Metanephros (tissue), 2 donors: ENCODE data around the gene GGA1. TPM values are rescaled to one million over a fixed set of nuclear protein-coding genes. Genes with fewer than 3 reads are reported as not detected.

ENCODE experiments used
- small RNA-seq: library from RNA; depleted of rRNA; stranded (forward); fragments of <200 nt; gene quantifications from one replicate; pipeline ENCODE3, GENCODE V24; 2014; ENCODE audit warnings: low replicate concordance
- total RNA-seq: library from RNA; depleted of rRNA; stranded (reverse); fragments of >200 nt; gene quantifications from one replicate; pipeline ENCODE4 v1.2.3, GENCODE V29; 2014

GGA1 gene, protein sequence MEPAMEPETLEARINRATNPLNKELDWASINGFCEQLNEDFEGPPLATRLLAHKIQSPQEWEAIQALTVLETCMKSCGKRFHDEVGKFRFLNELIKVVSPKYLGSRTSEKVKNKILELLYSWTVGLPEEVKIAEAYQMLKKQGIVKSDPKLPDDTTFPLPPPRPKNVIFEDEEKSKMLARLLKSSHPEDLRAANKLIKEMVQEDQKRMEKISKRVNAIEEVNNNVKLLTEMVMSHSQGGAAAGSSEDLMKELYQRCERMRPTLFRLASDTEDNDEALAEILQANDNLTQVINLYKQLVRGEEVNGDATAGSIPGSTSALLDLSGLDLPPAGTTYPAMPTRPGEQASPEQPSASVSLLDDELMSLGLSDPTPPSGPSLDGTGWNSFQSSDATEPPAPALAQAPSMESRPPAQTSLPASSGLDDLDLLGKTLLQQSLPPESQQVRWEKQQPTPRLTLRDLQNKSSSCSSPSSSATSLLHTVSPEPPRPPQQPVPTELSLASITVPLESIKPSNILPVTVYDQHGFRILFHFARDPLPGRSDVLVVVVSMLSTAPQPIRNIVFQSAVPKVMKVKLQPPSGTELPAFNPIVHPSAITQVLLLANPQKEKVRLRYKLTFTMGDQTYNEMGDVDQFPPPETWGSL
- 52.0 TPM for total RNA-seq

DNA sequence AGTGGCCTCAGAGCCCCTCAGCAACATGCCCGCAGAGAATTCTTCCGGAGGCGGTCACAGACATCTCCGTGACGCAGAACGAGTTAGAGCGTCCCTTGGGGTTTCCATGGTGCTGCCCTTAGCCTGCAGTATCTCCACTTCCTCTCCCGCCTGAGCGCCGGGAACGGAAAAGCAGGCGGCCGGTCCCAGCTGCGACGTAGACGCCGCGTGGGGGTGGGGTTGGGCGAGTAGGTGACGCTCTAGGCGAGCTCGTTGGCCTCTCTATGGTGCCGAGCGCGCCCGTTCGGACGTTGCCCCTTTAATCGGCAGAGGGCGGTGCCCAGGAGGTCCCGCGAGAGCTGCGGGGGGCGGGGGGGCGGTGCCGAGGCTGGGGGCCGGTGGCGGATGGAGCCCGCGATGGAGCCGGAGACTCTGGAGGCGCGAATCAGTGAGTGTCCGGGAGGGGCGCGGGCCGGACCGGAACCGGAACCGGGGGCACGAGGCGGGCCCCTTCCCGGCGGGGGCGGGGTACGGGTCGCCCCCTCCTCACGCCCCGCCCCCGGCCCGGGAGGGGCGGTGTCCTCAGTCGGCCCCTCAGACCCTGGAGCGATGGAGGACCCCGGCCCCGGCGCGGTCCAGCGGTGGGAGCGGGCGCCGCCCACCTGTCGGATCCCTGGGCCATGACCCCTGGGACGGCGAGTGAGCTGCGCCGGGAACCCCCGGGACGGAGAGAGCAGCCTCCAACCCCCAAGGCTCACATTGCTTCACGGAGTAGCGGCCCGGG is at the start of gene GGA1:
Gene GGA1, plus strand, starts transcription at position 358 of the 763 bp plus-strand sequence. Its CDS starts 27 bp downstream, at position 385.

DNA sequence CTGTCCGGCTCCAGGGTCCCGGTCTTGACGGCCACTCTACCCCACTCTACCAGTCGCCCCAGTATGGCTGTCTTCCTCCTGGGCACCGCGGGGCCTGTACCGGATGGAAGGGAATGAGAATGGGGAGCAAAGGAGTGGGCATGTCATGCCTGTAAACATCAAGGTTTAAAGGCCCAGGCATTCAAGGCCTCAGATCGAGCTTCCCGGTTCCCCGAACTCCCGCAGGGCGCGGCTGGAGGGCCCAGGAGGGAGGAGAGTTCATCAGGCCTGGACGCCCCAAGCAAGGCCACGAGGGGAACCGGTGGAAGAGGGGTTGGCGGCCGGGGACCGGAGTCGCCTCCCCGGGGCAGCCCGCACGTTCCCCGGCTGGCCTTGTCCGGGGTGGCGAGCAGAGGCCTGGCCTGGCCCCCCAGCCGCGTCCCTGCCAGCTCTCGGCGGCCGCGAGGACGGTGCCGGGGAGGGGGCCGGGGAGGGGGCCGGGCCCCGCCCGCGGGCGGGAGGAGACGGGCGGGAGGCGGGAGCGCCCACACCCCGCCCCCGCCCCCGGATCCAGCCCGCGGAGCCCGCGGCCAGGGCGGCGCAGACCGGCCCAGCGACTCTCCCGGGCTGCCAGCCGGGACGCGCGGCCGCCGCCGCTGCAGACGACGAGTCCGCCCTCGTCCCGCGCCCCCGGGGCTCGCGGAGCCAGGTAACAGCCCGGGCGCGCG is 48.6 kb upstream of the GGA1 start, which contains the start of gene CDC42EP1:
Gene CDC42EP1, plus strand, starts transcription at position 580 of the 707 bp plus-strand sequence. CDS start 5,870 bp downstream, outside the sequence.

DNA sequence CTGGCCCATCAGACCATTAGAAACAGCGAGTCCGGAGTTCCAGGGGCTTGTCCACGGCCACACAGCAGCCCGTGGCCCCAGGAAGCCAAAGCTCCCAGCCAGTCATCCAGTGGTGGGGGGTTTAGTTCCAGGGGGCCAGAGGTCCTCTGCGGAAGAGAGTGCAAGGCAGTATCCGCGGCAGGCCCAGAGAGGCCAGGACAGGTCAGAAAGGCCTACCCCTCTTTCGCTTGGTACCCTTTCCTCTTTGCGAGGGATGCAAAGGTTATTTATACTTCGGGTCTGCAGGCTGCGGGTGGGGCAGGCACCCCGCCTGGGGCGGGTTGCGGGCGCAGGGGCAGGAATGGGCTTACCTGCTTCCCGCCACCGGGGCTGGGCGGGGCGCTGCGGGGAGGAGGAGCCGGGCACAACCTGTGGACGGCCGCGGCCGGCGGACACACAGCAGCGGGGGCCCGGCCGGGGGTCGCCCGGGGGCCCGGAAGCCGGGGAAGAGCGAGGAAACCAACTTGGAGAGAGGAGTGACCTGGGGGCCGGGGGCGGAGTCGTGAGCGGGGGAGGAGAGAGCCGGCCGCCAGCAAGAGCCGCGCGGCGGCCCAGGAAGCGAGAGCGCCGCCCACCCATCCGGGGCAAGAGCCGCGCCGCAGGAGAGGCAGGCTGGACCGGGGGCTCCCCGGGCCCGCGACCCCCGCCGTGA is 30.6 kb downstream of the GGA1 start, which contains the start of gene SH3BP1:
Gene SH3BP1, plus strand, starts transcription at position 600 of the 691 bp plus-strand sequence. CDS start 119 bp downstream, outside the sequence.

DNA sequence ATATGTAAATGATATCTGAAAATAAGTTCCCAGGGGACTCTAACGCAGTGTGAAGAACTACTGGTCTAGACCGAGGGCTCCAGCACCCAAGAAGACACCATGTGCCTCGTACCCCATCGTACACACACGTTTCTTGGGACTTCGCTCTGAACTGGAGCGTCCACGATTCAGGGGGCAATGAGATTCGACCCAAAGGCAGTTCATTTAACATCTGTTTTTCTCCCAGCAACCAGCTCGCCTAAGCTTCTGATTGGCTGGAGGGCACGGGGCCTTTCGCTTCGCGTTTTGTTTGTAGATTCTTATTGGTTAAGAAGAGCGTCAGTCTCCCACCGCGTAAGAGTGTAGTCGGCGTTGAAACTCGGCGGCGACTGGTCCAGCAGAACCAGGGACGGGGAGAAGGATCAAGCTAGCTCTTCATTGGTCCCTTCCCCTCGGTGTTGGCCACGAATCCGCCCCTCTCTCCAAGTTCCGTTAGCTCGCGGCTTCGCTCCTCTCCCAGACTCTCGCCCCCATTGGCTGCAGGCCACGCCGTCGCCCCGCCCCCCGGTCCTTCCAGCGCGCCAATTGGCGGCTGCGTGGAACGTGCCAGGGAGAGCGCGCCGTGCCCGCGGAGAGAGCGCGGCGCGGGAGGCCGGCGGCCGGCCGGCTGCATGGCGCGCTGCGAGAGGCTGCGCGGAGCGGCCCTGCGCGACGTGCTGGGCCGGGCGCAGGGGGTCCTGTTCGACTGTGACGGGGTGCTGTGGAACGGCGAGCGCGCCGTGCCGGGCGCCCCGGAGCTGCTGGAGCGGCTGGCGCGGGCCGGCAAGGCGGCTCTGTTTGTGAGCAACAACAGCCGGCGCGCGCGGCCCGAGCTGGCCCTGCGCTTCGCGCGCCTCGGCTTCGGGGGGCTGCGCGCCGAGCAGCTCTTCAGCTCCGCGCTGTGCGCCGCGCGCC is 49.8 kb downstream of the GGA1 start, which contains the start of gene PDXP:
Gene PDXP, plus strand, starts transcription at position 591 of the 933 bp plus-strand sequence. Its CDS starts 60 bp downstream, at position 651.

DNA sequence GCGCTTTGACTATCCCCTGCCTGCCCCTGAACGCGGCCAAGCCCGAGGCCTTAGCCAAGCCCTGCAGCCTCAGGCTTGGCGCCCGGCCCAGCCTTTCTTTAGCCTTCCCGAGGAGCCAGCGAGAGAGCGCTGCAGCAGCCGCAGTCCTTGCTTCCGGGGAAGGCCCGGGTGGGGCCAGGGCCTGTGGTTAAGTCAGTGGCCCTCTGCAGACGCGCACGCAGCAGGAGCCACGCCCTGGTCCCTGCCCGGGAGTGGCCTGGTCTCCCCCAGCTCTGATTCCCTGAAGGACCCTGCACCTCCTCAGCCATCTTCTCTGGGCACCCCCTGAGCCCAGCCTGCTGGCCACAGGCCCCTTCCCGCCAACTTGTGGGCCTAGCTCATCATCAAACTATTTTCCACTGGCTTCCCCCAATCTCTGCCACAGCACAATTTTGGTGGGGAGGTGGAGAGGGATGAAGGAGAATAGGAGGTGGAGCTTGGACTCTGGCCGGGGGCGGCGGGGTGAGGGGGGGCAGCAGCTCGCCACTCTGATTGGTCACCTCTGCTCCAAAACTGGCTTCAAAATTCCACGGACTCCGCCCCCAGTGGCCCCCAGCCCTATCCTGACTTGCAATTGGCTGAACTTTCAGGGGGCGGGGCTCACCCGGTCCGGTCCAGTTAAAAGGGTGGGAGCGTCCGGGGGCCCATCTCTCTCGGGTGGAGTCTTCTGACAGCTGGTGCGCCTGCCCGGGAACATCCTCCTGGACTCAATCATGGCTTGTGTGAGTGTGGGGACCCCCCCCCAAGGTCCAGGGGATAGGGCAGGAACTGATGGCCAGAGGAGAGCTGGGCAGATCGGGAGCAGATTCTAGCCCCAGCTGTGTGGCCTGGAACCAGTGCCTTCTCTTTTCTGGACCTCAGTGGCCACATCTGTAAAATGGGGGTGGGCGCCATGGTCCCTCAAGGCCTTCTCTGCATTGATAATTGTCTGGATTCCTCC is 66.6 kb downstream of the GGA1 start, which contains the start of gene LGALS1:
Gene LGALS1, plus strand, starts transcription at position 686 of the 979 bp plus-strand sequence. Its CDS starts 67 bp downstream, at position 753.

Small RNA genes lying within 50 kb of the gene (small RNA-seq; reads per million reads assigned to genes)
- gene RF00017 (not detected), gene RN7SL385P (0.16 reads per million)

Other genes with a start within 250 kb of the GGA1 start
- gene ELFN2, start 181.4 kb upstream of the GGA1 start, total RNA-seq: 1.5 TPM
- gene MFNG, start 122.5 kb upstream of the GGA1 start, total RNA-seq: 9.6 TPM
- 18.7 TPM for gene CARD10, start 89.4 kb upstream of the GGA1 start, total RNA-seq
- gene CDC42EP1, start 48.4 kb upstream of the GGA1 start, total RNA-seq: 40.2 TPM
- 8.2 TPM for gene LGALS2, start 28.7 kb upstream of the GGA1 start, total RNA-seq
- 11.7 TPM for gene SH3BP1, start 30.8 kb downstream of the GGA1 start, total RNA-seq
- 11.3 TPM for gene PDXP, start 49.9 kb downstream of the GGA1 start, total RNA-seq
- gene LGALS1, start 66.8 kb downstream of the GGA1 start, total RNA-seq: 895 TPM
- 13.5 TPM for gene NOL12, start 77.5 kb downstream of the GGA1 start, total RNA-seq
- gene TRIOBP, start 88.2 kb downstream of the GGA1 start, total RNA-seq: 94.7 TPM
- gene GCAT, start 199.1 kb downstream of the GGA1 start, total RNA-seq: 16.9 TPM
- gene GALR3, start 214.5 kb downstream of the GGA1 start, total RNA-seq: 0.23 TPM
- 23.7 TPM for gene ANKRD54, start 235.5 kb downstream of the GGA1 start, total RNA-seq
- 592 TPM for gene EIF3L, start 240.6 kb downstream of the GGA1 start, total RNA-seq